Spleen (tissue), 7 donors: ENCODE measurements around the gene GET4.

ENCODE experiments used
- POLR2AphosphoS5 ChIP-seq, 3 donors: sonication (generic); formaldehyde crosslinking; IDR thresholded peaks; one replicate each; pipeline ENCODE4 v1.5.1; 2017; ENCODE audit warnings: antibody characterized with exemption in 3 of 3
- TF ChIP-seq, protein P1 (sequence below), 11 experiments: fragments of 200-600 bp in 7 of 11; fragments of 450-650 bp in 4 of 11; sonication (generic) in 4 of 11; IDR thresholded peaks in 8 of 11; conservative IDR thresholded peaks in 3 of 11; 1 replicate in 7 of 11; 2 replicates in 4 of 11; pipeline versions ENCODE4 v1.4.0 to v1.8.0; 2016 to 2021; ENCODE audit warnings: antibody characterized with exemption in 11 of 11, inconsistent platforms in 4 of 11, mild to moderate bottlenecking in 1 of 11
- donor health status: DM: no; HTN: no; CAD: no; lungs with moderate emphysema.
- donor health status: DM: no; HTN: no; CAD: no.
- donor health status: DM: no; HTN: no; CAD: no.

DNA sequence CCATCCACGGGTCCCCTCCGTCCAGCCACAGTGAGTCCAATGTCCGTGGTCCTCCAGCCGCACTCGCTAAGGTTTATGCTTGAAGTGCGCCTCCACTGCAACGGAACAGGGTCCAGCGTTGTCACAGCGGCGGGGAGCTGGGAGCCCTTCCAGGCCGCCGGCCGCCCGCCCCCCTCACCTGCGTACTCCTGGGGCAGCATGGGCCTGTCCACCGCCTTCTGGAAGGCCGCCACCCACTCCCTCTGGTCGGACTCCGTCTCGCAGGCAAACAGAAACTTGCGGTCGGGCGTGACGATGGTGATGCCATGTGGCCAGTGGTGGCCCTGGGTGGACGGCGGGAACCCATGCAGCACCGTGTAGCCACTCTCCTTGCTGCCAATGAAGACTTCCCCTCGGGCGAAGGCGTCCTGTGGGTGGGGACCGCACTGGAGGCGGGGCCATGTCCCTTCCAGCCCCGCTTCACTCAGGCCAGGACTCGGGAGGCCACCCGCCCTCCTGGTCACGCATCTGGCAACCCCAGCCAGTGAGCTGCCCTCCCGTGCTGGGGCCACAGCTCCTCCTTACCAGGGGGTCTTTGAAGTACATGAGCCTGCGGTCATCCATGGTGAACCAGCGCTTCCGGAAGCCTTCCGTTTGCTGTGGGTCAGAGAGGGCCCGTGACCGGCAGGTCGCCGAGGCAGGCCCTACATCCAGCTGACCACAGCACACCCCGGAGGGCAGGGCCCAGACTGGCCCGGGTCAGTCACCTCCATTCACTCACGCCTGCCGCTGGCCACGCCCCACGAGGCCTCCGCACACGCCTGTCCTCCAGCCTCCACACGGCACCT lies 22.7 kb downstream of the GET4 start:
- TF ChIP-seq, protein P1, sequence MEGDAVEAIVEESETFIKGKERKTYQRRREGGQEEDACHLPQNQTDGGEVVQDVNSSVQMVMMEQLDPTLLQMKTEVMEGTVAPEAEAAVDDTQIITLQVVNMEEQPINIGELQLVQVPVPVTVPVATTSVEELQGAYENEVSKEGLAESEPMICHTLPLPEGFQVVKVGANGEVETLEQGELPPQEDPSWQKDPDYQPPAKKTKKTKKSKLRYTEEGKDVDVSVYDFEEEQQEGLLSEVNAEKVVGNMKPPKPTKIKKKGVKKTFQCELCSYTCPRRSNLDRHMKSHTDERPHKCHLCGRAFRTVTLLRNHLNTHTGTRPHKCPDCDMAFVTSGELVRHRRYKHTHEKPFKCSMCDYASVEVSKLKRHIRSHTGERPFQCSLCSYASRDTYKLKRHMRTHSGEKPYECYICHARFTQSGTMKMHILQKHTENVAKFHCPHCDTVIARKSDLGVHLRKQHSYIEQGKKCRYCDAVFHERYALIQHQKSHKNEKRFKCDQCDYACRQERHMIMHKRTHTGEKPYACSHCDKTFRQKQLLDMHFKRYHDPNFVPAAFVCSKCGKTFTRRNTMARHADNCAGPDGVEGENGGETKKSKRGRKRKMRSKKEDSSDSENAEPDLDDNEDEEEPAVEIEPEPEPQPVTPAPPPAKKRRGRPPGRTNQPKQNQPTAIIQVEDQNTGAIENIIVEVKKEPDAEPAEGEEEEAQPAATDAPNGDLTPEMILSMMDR (IDR thresholded peaks at IDR 0.05 in 8 of 11, conservative IDR thresholded peaks at IDR 0.05 in 3 of 11) = no peak
- TF ChIP-seq POLR2AphosphoS5 (IDR thresholded peaks at IDR 0.05) = peak in 2 of 3 donors; percentile 8 to 44
